ENCODE measurements around the gene PBX4. TPM values are rescaled to one million over a fixed set of nuclear protein-coding genes. Genes with fewer than 3 reads are reported as not detected.

The PBX4 gene
- total RNA-seq, 4 donors from 2014 or later = 2.2 to 10.1 (median 3.5) TPM

GRCh38 chr19:19553670-19554069 lies 64.8 kb downstream of the PBX4 start:
- TF ChIP-seq CTCF (IDR thresholded peaks at IDR 0.05) = no peak
- ATAC-seq (ENCODE audit: low FRiP score) = no peak
- no peak for DNase-seq (ENCODE audit: low spot score)

- DNase-seq (ENCODE audit: low spot score) = no peak
- ATAC-seq (ENCODE audit: low FRiP score) = no peak
- TF ChIP-seq CTCF (IDR thresholded peaks at IDR 0.05) = no peak
Measured at GRCh38 chr19:19552798-19553197, 65.7 kb downstream of the PBX4 start.

GRCh38 chr19:19551853-19552192 lies 66.7 kb downstream of the PBX4 start:
- DNase-seq (ENCODE audit: low spot score) = no peak
- ATAC-seq (ENCODE audit: low FRiP score) = no peak
- TF ChIP-seq CTCF (IDR thresholded peaks at IDR 0.05) = no peak

DNA sequence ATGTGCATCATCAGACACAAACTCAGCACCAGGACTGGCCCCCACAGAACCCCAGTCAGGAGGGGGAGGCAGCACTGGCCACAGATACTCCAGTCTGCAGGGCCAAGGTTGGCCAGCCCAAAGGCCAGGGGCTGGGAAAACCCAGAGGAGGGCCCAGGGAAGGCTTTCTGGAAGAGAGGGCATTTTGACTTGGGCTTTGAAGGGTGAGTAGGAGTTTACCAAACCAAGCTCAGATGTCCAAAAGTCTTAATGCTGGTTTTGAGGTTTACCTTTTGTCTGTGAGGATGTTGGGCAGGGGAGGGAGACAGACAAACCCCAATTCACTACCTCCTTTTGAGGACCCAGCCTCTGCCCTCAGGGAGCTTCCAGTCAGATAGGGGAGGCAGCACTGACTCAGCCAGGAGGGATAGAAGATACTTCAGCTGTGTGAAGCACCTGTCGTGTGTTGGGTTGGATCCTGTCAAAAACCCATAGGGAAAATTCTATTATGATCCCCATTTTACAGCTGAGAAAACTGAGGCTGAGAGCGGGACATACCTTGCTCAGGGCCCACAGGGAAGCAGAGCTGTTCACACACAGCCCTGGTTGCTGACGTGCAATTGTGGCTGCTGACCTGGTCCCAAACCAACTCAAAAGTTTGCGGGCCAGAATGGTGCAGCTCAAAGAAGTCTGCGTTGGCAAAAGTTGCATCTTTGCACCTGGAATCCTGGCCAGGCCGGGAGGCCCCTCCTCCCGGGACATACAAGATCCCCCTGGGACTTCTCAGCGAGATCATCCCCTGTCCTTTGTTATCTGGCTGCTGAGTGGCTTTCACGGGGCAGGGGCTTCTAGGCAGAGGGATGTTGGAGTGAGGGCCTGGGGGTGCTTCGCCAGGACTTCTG lies 67.3 kb downstream of the PBX4 start:
- DNase-seq (ENCODE audit: low spot score) = no peak
- no peak for TF ChIP-seq CTCF (IDR thresholded peaks at IDR 0.05)
- no peak for ATAC-seq (ENCODE audit: low FRiP score)

DNA sequence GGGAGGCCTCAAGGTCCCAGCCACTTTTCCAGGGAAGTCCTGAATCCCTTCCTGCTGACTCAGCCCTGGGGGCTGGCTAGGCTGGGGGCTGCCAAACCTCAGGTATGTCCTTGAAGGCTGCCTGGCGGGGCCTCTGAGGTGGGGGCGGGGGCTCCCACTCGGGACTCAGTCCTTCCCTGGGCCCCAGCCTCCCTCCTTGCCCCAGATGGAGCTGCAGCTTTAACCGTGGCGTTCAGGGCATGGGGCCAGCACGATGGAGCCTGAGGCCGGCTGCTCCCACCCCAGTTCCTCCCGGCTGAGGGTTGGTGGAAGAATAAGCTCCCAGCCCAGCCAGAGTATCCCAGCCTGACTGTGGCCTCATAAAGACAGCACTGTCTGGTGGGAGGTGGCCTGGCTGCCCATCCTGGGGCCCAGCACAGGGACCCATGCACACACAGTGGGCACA lies 68.0 kb downstream of the PBX4 start:
- TF ChIP-seq CTCF (IDR thresholded peaks at IDR 0.05) = no peak
- no peak for DNase-seq (ENCODE audit: low spot score)
- no peak for ATAC-seq (ENCODE audit: low FRiP score)

DNA sequence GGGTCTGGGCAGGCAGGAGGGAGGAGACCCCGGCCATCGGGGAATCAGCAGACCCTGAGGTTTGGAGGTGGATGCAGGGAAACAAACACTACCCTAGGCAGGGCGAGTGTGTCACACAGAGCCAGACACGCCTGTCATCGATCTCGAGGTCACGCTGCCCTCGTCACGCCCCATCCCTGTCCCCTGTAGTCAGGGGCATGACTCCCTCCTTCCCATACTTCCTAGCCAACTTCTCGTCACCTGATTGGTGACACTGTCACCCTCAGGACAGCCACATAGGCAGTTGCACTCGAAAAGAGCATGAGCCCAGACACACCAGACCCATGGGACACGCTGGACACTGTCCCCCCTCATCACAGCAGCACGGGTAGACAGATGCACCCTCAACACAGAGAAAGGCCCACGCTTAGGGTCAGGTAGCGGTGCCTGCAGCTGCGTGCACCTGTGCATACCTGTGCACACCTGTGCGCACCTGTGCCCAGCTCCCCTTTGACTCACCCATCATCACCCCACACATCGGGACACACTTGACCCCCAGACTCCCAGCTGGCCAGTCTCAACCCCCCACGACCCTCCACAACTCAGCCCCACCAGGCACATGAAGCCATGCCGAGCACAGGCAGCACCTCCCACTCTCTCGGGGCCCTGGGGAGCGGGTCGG lies 68.6 kb downstream of the PBX4 start:
- no peak for ATAC-seq (ENCODE audit: low FRiP score)
- no peak for TF ChIP-seq CTCF (IDR thresholded peaks at IDR 0.05)

More for the DNA sequence above, 68.6 kb downstream of the PBX4 start:
- no peak for DNase-seq (ENCODE audit: low spot score)

Data from omental fat pad (tissue), 4 donors.